ENCODE results near the gene STK36. TPM values are rescaled to one million over a fixed set of nuclear protein-coding genes. Genes with fewer than 3 reads are reported as not detected.
A peak's percentile ranks its signal among the peaks of the same experiment; 100 is the strongest.

Gene STK36, protein sequence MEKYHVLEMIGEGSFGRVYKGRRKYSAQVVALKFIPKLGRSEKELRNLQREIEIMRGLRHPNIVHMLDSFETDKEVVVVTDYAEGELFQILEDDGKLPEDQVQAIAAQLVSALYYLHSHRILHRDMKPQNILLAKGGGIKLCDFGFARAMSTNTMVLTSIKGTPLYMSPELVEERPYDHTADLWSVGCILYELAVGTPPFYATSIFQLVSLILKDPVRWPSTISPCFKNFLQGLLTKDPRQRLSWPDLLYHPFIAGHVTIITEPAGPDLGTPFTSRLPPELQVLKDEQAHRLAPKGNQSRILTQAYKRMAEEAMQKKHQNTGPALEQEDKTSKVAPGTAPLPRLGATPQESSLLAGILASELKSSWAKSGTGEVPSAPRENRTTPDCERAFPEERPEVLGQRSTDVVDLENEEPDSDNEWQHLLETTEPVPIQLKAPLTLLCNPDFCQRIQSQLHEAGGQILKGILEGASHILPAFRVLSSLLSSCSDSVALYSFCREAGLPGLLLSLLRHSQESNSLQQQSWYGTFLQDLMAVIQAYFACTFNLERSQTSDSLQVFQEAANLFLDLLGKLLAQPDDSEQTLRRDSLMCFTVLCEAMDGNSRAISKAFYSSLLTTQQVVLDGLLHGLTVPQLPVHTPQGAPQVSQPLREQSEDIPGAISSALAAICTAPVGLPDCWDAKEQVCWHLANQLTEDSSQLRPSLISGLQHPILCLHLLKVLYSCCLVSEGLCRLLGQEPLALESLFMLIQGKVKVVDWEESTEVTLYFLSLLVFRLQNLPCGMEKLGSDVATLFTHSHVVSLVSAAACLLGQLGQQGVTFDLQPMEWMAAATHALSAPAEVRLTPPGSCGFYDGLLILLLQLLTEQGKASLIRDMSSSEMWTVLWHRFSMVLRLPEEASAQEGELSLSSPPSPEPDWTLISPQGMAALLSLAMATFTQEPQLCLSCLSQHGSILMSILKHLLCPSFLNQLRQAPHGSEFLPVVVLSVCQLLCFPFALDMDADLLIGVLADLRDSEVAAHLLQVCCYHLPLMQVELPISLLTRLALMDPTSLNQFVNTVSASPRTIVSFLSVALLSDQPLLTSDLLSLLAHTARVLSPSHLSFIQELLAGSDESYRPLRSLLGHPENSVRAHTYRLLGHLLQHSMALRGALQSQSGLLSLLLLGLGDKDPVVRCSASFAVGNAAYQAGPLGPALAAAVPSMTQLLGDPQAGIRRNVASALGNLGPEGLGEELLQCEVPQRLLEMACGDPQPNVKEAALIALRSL (N-terminal part only)
- polyA plus RNA-seq (2011; rRNA removed) (29.9 and 40.8 TPM in 2 replicates), polyA plus RNA-seq (2017; fragmentation: RNase III; extraction: RNeasy Plus Mini Kit Qiagen cat#74134 plus additional on column Dnase treatment) (15.3 to 23.3 TPM (median 20.6 TPM) in 3 replicates), polyA minus RNA-seq (2011; rRNA and poly(A)+ RNA removed) (28.2 and 40.7 TPM in 2 replicates)
- polyA plus RNA-seq (2012; cell fraction: cytosol; rRNA removed) = 14.2 and 18.9 TPM in 2 replicates
- 102 and 117 TPM in 2 replicates for polyA plus RNA-seq (2012; cell fraction: nucleus; rRNA removed)

DNA sequence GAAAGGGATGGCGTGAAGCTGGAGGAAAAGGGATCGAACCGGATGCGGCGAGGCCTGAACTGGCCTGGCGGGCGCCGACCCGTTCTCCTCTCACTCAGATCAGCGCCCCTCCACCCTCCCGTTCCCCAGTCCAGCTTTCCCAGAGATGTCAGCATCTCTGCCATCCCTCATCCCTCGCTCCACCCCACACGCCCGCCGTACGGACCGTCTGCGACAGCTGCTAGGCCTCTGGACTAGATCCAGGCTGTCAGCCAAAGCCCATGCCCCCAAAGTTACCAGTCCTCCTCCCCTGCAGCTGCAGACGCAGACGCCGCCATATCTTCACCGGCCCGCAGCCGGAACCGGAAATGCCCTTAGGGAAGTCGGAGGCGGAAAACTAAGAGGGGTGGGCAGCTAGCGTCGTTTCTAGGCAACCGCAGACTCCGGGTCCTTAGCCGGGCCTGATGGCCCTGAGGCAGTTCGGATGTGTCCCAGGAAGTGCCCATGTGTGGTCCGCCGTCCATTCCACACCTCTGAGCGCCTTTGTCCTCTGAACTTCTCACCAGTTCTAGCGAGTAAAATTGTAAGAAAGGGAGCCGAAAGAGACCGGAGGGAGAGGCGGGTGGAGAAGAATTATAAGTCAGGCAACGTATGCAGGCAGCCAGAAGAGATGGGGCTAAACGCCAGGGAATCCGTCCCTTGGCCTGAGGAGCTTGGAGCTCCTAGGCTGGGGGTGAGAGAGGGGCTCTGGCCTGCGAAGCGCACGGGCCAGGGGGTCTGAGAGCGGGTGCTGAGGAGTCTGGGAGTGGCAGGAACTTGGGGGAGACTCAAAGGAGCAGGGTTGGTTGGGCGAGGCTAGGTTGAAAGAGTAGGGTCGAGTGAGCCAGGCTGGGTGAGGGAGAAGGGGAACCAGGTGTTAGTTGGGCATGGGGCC is at the start of gene STK36, which contains the start of gene RNF25:
Gene STK36 (plus strand): TSS at position 433 of the 913 bp plus-strand sequence. CDS start 744 bp downstream, outside the sequence.
Gene RNF25 (minus strand): TSS at position 349 of the 913 bp plus-strand sequence. CDS start 32 bp downstream, at position 317.
- no peak for FAIRE-seq
- Histone ChIP-seq H3K27ac (peak within 1 kb of the TSS; percentile 84 to 90), H3K4me1 (peaks cover 11% of the 10 kb centered on the region; the same call in 2 of the 3 replicates), H3K4me2 (peak within 1 kb of the TSS; percentile 97), H3K4me3 (peak within 1 kb of the TSS; percentile 87), H3K9me3 (no peaks in the 10 kb centered on the region)
- WGBS (ENCODE audit: missing lambda C conversion rate) = 3% methylated on average over 48 of the region's 49 CpGs
- POLR2A ChIA-PET = interaction anchor here (0.7 to 2.7 kb wide), 6 partner anchors 9 to 176 kb away, joined by 3 to 37 read pairs (median 4); partner anchors contain the start of genes BCS1L and ZNF142
- CTCF ChIA-PET = interaction anchor here (0.9 to 4.3 kb wide), 8 partner anchors 13 to 381 kb away, joined by 3 to 26 read pairs (median 9); partner anchors contain the start of genes BCS1L and ZNF142
- peak; percentile 84 to 88 for DNase-seq (ENCODE audit: low read depth in 1 of 2, low spot score in 1 of 2)
- TF ChIP-seq JUN (IDR thresholded peaks at IDR 0.05) (peak; percentile 51 to 83; a peak in 4 of 5 replicates), PHF8 (IDR thresholded peaks at IDR 0.05; ENCODE audit: borderline replicate concordance, low read depth) (peak; percentile 61; the same call in 1 of the 2 replicates), MYC (IDR thresholded peaks at IDR 0.05; ENCODE audit: borderline replicate concordance, low read length) (0 out of 2 replicates have a peak, but pooled peaks have one; percentile 29), POLR2A (IDR thresholded peaks at IDR 0.05; ENCODE audit: low read length) (peak; percentile 88), KDM5A (IDR thresholded peaks at IDR 0.05) (peak; percentile 94), POLR2AphosphoS2 (conservative IDR thresholded peaks at IDR 0.05; ENCODE audit: low read length) (no peak), ESRRA (IDR thresholded peaks at IDR 0.05; ENCODE audit: borderline replicate concordance, low read length) (no peak), BCL3 (IDR thresholded peaks at IDR 0.05) (peak; percentile 76; the same call in 1 of the 3 replicates), RFX5 (IDR thresholded peaks at IDR 0.05) (0 out of 2 replicates have a peak, but pooled peaks have one; percentile 5)
- TF ChIP-seq, protein P1, sequence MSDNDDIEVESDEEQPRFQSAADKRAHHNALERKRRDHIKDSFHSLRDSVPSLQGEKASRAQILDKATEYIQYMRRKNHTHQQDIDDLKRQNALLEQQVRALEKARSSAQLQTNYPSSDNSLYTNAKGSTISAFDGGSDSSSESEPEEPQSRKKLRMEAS (IDR thresholded peaks at IDR 0.05) = peak; percentile 57; the same call in 1 of the 2 replicates
- TF ChIP-seq, protein P2, sequence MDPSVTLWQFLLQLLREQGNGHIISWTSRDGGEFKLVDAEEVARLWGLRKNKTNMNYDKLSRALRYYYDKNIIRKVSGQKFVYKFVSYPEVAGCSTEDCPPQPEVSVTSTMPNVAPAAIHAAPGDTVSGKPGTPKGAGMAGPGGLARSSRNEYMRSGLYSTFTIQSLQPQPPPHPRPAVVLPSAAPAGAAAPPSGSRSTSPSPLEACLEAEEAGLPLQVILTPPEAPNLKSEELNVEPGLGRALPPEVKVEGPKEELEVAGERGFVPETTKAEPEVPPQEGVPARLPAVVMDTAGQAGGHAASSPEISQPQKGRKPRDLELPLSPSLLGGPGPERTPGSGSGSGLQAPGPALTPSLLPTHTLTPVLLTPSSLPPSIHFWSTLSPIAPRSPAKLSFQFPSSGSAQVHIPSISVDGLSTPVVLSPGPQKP (IDR thresholded peaks at IDR 0.05; ENCODE audit: low read depth, low read length) = no peak
- peak; percentile 99 for ATAC-seq

DNA sequence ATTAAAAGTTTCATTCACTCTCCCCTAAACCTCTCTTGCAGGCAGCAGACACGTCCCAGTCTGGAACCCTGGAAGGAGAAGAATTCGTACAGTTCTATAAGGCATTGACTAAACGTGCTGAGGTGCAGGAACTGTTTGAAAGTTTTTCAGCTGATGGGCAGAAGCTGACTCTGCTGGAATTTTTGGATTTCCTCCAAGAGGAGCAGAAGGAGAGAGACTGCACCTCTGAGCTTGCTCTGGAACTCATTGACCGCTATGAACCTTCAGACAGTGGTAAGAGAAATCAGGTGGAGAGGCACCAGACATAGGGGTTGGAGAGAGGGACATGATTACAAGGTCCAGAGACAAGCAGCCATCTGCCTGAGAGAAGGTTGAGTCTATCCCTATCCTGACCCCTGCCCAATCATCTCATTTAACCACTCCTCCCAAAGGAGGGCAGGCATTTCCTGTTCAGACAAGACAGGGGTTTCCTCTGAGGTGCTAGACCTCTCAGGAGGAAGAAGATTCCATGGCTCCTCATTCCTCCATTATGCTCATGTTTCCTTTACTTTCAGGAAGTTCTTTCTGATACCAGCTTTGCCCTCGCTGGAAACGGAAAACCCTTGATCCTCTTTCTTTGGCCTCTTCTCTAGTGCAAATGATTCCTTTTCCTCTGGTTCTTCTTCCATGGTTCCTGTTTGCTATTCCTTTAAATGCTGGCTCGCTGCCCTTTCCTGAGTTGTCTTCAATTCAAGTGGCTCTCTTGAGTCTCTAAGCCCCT is 49.1 kb upstream of the STK36 start:
- no peaks in the 10 kb centered on the region for H3K4me1 ChIP-seq
- no peak overlapping the region for H3K4me2 ChIP-seq
- no peaks in the 10 kb centered on the region for H3K9me3 ChIP-seq
- DNase-seq (ENCODE audit: low read depth in 1 of 2, low spot score in 1 of 2) (no peak), FAIRE-seq (no peak), ATAC-seq (peak in 1 of 2 experiments; percentile 31; a peak in 3 of 6 replicates)
- 68% methylated on average over 7 of the region's 7 CpGs for WGBS (ENCODE audit: missing lambda C conversion rate)
- H3K27ac ChIP-seq = no peak overlapping the region
- no peak overlapping the region for H3K4me3 ChIP-seq
- ChIA-PET POLR2A (no interaction called here), CTCF (no interaction called here)
- TF ChIP-seq ESRRA (IDR thresholded peaks at IDR 0.05; ENCODE audit: borderline replicate concordance, low read length) (no peak), ZC3H11A (IDR thresholded peaks at IDR 0.05) (no peak), TFCP2L1 (CRISPR knock-in tag; IDR thresholded peaks at IDR 0.05) (no peak), RAD21 (conservative IDR thresholded peaks at IDR 0.05 in 1 of 2, IDR thresholded peaks at IDR 0.05 in 1 of 2) (no peak), BHLHE40 (IDR thresholded peaks at IDR 0.05; ENCODE audit: low read depth, low read length) (no peak), REST (IDR thresholded peaks at IDR 0.05) (no peak), JUNB (IDR thresholded peaks at IDR 0.05) (no peak)
- TF ChIP-seq, protein P1 (IDR thresholded peaks at IDR 0.05) = no peak
- TF ChIP-seq, protein P3, sequence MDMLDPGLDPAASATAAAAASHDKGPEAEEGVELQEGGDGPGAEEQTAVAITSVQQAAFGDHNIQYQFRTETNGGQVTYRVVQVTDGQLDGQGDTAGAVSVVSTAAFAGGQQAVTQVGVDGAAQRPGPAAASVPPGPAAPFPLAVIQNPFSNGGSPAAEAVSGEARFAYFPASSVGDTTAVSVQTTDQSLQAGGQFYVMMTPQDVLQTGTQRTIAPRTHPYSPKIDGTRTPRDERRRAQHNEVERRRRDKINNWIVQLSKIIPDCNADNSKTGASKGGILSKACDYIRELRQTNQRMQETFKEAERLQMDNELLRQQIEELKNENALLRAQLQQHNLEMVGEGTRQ (IDR thresholded peaks at IDR 0.05) = no peak
